ENCODE measurements around the gene CEP128.
A peak's percentile ranks its signal among the peaks of the same experiment; 100 is the strongest.

Gene CEP128

DNA sequence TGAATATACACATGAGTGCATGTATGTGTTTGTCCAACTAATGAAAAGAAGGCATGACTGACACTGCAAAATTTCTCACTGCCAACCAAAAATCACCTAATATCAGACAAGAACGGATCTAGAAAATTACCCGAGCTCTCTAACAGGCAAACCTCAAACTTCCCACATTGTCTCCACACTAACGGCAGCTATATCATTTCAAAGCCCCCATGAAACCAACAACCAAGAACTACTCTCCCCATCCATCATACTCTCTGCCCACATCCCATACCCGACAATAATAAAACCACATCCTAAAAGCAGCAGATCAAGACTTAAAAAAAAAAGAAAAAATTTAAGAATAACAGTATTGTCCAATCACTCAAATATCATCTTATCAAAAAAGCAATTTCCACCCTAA, 227.1 kb downstream of the CEP128 start:
- peak; percentile 43 for ATAC-seq (replicated peaks; ENCODE audit: extremely low read depth, poor library complexity, severe bottlenecking)
- peaks cover 10% of the 10 kb centered on the region for H3K4me1 Mint-ChIP-seq
- H3K27ac Mint-ChIP-seq (ENCODE audit: low read depth), result peak overlapping the region; percentile 65
- H3K27me3 Mint-ChIP-seq, result no peaks in the 10 kb centered on the region
- no peaks in the 10 kb centered on the region for H3K9me3 Mint-ChIP-seq
- H3K4me3 Mint-ChIP-seq, result no peak overlapping the region
- peaks cover 4% of the 10 kb centered on the region for H3K36me3 Mint-ChIP-seq (ENCODE audit: insufficient read depth)
- no peak for DNase-seq (ENCODE audit: low spot score in 2 of 2)

DNA sequence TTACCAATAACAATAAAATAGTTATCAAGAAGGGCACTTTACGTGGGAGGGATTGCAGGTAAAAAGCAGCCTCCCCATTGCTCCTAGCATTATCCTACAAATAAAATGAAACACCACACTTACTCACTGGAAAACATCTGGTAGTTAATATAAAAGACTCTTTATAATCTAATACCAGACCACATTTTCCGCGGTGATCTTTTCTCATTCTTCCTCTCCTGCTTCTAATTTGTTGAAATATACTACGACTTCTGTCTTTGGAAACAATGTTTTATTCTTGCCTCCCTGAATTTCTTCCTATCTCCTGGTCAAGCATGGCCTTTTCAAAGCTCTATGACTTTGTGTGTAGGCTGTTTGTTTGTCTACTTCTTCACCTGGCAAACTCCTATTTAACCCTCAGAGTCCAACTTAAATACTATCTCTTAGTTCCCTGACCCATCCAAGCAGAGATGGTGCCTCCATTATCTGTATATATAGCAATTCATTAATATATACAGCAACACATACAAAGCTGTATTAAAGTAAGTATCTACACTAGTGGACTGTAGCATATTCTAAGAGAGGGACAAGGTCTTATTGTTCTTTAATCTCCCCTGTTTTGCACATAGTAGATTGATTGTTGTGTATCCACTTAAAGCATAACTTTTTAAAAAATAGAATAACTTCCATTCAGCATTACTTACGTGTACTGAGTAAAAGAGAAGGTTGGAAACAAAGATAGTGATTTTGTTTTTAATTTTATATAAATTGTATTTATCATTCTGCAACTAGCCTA, 228.3 kb downstream of the CEP128 start:
- Mint-ChIP-seq H3K36me3 (ENCODE audit: insufficient read depth) (peaks cover 1% of the 10 kb centered on the region), H3K27me3 (no peaks in the 10 kb centered on the region), H3K4me3 (no peak overlapping the region), H3K4me1 (peaks cover 10% of the 10 kb centered on the region), H3K27ac (ENCODE audit: low read depth) (no peak overlapping the region), H3K9me3 (no peaks in the 10 kb centered on the region)
- ATAC-seq (replicated peaks; ENCODE audit: extremely low read depth, poor library complexity, severe bottlenecking) (no peak), DNase-seq (ENCODE audit: low spot score in 2 of 2) (no peak)

DNA sequence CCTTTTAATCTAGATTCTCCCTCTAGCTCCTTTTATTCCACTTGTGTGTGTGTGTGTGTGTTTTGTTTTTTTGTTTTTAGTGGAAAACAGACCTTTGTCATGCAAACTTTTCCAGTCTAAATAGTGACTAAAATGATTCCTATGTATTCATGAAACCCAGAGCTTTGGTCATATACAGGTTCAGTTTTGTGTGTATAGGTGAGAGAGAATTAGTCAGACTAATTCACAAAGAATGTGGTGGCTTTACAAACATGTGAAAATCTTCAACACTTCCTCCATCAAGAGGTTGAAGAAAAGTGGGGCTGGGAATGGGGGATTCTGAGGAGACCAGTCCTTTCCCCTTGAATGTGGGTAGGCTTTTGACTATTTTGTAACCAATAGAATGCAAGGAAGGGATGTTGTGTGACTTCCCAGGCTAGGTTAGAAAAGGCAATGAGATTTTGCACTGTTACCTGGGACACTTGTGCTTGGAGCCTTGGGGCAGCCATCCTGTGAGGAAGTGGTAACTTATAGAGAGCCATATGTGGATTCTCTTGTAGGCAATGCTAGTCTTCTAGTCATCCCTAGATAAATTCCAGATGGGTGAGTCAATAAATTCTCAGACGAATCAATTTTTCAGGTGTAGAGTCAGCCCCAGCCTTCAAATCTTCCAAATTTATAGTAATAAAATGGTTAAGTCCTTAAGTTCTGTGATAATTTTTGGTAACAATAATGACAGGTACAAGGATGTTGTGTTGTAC, 236.1 kb downstream of the CEP128 start:
- Mint-ChIP-seq H3K9me3 (no peaks in the 10 kb centered on the region), H3K27ac (ENCODE audit: low read depth) (no peak overlapping the region), H3K36me3 (ENCODE audit: insufficient read depth) (no peaks in the 10 kb centered on the region), H3K27me3 (no peaks in the 10 kb centered on the region), H3K4me3 (no peak overlapping the region), H3K4me1 (no peaks in the 10 kb centered on the region)
- ATAC-seq (replicated peaks; ENCODE audit: extremely low read depth, poor library complexity, severe bottlenecking), result no peak
- DNase-seq (ENCODE audit: low spot score in 2 of 2), result no peak

DNA sequence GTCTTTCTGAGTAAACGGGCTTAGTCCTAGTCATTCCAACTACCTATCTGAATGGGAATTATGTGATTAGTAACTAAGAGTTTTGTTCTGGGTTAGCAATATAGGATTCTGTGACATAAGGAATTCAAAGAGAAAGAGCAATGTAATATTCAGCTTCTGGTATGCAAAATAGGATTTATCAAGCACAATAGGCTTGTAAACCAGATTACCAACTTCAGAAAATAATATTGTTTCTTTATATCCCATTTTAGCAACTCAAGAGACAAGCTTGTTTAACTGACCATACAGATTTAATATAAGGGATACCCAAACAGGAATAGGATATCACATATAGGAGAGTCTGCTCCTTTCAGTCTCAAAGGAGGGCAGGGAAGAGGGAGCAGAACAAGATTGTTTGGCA, 240.9 kb downstream of the CEP128 start:
- Mint-ChIP-seq H3K27ac (ENCODE audit: low read depth) (no peak overlapping the region), H3K4me1 (no peaks in the 10 kb centered on the region), H3K36me3 (ENCODE audit: insufficient read depth) (no peaks in the 10 kb centered on the region), H3K27me3 (no peaks in the 10 kb centered on the region), H3K9me3 (no peaks in the 10 kb centered on the region), H3K4me3 (no peak overlapping the region)
- DNase-seq (ENCODE audit: low spot score in 2 of 2), result no peak
- ATAC-seq (replicated peaks; ENCODE audit: extremely low read depth, poor library complexity, severe bottlenecking), result no peak

DNA sequence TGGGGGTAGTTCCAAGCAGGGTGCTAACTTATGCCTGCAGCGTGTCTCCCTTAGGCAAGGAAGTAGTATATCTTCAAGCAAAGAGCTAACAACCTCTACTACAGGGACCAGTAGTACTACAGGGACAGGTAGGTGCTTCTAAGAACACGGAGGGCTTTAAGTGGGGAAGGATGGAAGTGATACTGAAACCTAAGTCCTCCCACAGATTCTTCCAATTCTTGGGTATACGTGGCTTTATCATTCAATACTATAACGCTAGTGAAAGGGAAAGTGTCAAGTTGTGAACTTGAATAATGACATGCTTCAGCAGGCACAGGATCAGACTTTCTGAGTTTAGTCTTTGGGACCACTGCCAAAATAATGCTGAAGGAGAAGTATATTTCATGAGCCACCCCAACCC, 241.7 kb downstream of the CEP128 start:
- no peak overlapping the region for H3K27ac Mint-ChIP-seq (ENCODE audit: low read depth)
- no peaks in the 10 kb centered on the region for H3K4me1 Mint-ChIP-seq
- H3K27me3 Mint-ChIP-seq, result no peaks in the 10 kb centered on the region
- ATAC-seq (replicated peaks; ENCODE audit: extremely low read depth, poor library complexity, severe bottlenecking) (no peak), DNase-seq (ENCODE audit: low spot score in 2 of 2) (no peak)
- H3K36me3 Mint-ChIP-seq (ENCODE audit: insufficient read depth), result no peaks in the 10 kb centered on the region
- no peaks in the 10 kb centered on the region for H3K9me3 Mint-ChIP-seq
- no peak overlapping the region for H3K4me3 Mint-ChIP-seq

DNA sequence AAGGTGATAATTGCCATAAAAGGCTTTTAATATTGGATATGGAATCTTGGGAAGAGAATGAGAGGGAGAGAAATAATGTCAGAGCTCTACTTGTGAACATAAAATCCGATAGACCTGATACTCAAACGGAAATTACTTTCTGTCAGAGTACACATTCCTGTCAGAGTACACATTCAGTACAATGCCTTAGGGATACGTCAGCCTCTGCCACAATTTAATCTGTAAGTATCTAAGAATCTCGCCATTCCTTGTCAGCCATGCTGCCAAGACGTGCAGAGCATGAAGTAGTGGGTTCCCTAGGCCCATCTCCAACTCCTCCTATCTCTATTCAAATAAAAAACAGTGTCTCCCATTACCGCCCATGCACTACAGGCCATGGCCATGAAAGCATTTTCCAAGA, 242.6 kb downstream of the CEP128 start:
- DNase-seq (ENCODE audit: low spot score in 2 of 2), result no peak
- no peak for ATAC-seq (replicated peaks; ENCODE audit: extremely low read depth, poor library complexity, severe bottlenecking)
- no peak overlapping the region for H3K27ac Mint-ChIP-seq (ENCODE audit: low read depth)
- no peaks in the 10 kb centered on the region for H3K4me1 Mint-ChIP-seq
- H3K4me3 Mint-ChIP-seq, result no peak overlapping the region
- H3K36me3 Mint-ChIP-seq (ENCODE audit: insufficient read depth), result no peaks in the 10 kb centered on the region
- H3K9me3 Mint-ChIP-seq, result no peaks in the 10 kb centered on the region
- H3K27me3 Mint-ChIP-seq, result no peaks in the 10 kb centered on the region

DNA sequence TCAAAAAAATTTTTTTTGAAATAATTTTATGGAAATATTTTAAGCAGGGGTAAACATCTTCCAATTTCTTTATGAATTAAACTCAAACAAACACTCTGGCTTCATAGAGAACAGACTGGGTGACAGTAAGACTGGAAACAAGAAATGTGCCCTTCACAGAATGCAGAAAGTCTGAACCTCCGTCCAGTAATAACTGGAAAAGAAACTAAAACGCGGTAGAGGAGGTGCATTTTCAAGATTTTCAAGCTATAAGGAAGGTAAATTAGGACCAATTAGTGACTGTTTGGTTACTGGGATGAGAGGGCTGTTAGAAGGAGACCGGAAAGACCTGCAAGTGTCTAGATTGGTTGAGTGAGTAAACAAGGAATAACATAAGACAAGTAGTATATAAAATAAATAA, 245.7 kb downstream of the CEP128 start:
- H3K36me3 Mint-ChIP-seq (ENCODE audit: insufficient read depth), result no peaks in the 10 kb centered on the region
- H3K4me1 Mint-ChIP-seq, result no peaks in the 10 kb centered on the region
- H3K9me3 Mint-ChIP-seq, result no peaks in the 10 kb centered on the region
- ATAC-seq (replicated peaks; ENCODE audit: extremely low read depth, poor library complexity, severe bottlenecking), result no peak
- DNase-seq (ENCODE audit: low spot score in 2 of 2), result no peak
- no peak overlapping the region for H3K4me3 Mint-ChIP-seq
- no peaks in the 10 kb centered on the region for H3K27me3 Mint-ChIP-seq
- no peak overlapping the region for H3K27ac Mint-ChIP-seq (ENCODE audit: low read depth)

DNA sequence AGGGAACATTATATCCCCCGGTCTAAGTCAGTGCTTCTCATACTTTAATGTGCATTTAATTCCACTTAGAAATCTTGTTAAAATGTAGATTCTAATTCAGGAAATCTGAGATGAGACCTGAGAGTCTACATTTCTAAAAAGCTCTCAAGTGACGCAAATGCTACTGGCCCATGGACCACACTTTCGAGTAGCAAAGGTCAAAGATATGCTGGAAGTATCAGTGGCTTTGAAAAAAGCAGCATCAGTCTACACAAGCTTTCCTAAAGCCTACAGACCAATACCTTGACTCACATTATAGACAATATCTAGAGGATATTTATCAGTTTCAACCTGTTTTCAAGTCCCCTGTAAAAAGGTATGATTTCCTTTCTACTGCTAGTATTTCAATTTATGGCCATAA, 248.6 kb downstream of the CEP128 start:
- H3K27ac Mint-ChIP-seq (ENCODE audit: low read depth), result no peak overlapping the region
- no peaks in the 10 kb centered on the region for H3K9me3 Mint-ChIP-seq
- no peak overlapping the region for H3K4me3 Mint-ChIP-seq
- H3K4me1 Mint-ChIP-seq, result no peaks in the 10 kb centered on the region
- no peak for DNase-seq (ENCODE audit: low spot score in 2 of 2)
- no peaks in the 10 kb centered on the region for H3K36me3 Mint-ChIP-seq (ENCODE audit: insufficient read depth)
- H3K27me3 Mint-ChIP-seq, result no peaks in the 10 kb centered on the region
- ATAC-seq (replicated peaks; ENCODE audit: extremely low read depth, poor library complexity, severe bottlenecking), result no peak

DNA sequence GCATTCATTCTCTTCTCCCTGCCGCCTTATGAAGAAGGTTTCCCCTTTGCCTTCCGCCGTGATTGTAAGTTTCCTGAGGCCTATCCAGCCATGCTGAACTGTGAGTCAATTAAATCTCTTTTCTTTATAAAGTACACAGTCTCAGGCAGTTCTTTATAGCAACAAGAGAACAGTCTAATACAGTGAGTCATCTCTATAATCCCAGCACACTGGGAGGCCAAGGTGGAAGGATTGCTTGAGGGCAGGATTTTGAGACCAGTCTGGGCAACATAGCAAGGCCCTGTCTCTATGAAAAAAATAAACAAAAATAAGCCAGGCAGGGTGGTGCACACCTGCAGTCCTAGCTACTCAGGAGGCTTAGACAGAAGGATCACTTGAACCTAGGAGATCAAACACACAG, 259.9 kb downstream of the CEP128 start:
- H3K27me3 Mint-ChIP-seq, result no peaks in the 10 kb centered on the region
- H3K36me3 Mint-ChIP-seq (ENCODE audit: insufficient read depth), result peaks cover 2% of the 10 kb centered on the region
- peaks cover 25% of the 10 kb centered on the region for H3K9me3 Mint-ChIP-seq
- DNase-seq (ENCODE audit: low spot score in 2 of 2), result no peak
- no peaks in the 10 kb centered on the region for H3K4me1 Mint-ChIP-seq
- ATAC-seq (replicated peaks; ENCODE audit: extremely low read depth, poor library complexity, severe bottlenecking), result no peak
- H3K4me3 Mint-ChIP-seq, result no peak overlapping the region
- no peak overlapping the region for H3K27ac Mint-ChIP-seq (ENCODE audit: low read depth)

DNA sequence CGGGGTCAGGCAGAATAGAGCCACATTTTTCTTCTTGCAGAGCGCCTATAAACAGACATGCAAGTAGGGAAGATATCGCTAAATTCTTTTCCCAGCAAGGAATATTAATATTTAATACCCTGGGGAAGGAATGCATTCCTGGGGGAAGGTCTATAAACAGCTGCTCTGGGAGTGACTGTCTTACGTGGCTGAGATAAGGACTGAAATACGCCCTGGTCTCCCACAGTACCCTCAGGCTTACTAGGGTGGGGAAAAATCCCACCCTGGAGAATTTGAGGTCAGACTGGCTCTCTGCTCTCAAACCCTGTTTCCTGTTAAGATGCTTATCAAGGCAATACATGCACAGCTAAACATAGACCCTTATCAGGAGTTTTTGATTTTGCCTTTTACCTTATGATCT, 262.3 kb downstream of the CEP128 start:
- Mint-ChIP-seq H3K4me3 (no peak overlapping the region), H3K27ac (ENCODE audit: low read depth) (no peak overlapping the region), H3K4me1 (no peaks in the 10 kb centered on the region), H3K36me3 (ENCODE audit: insufficient read depth) (peaks cover 2% of the 10 kb centered on the region), H3K9me3 (peaks cover 25% of the 10 kb centered on the region), H3K27me3 (no peaks in the 10 kb centered on the region)
- DNase-seq (ENCODE audit: low spot score in 2 of 2), result no peak
- ATAC-seq (replicated peaks; ENCODE audit: extremely low read depth, poor library complexity, severe bottlenecking), result no peak

DNA sequence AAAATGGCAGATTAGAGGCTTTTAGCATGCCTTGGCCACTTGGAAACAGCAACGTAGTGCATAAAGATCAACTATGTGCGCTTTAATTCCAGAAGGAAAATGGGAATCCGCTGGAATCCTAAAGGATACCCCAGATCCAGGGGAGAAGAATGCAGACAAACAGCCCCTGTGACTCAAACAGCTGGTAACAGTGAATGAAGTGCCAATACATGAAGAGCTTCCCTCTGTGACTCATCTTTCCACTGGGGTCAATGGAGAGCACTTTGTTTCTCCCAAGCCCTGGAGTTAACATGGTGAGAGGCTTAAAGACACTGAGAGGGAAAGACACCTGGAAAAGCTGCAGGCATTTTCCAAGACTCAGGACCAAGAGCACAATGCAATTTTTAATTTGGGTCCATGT, 263.1 kb downstream of the CEP128 start:
- no peak overlapping the region for H3K27ac Mint-ChIP-seq (ENCODE audit: low read depth)
- H3K4me3 Mint-ChIP-seq, result no peak overlapping the region
- no peaks in the 10 kb centered on the region for H3K27me3 Mint-ChIP-seq
- ATAC-seq (replicated peaks; ENCODE audit: extremely low read depth, poor library complexity, severe bottlenecking) (no peak), DNase-seq (ENCODE audit: low spot score in 2 of 2) (no peak)
- peaks cover 19% of the 10 kb centered on the region for H3K9me3 Mint-ChIP-seq
- H3K36me3 Mint-ChIP-seq (ENCODE audit: insufficient read depth), result peaks cover 3% of the 10 kb centered on the region
- H3K4me1 Mint-ChIP-seq, result no peaks in the 10 kb centered on the region

DNA sequence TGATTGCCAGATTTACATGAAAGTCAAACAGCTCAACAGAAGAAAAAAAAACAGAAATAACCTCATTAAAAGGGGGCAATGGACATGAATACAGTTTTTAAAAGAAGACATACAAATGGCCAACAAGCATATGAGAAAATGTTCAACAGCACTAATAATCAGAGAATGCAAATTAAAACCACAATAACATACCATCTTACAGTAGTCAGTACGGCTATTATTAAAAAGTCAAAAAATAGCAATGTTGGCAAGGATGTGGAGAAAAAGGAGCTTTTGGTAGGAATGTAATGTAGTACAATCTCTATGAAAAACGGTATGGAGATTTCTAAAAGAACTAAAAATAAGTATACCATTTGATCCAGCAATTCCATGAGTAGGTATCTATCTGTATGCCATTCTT, 272.1 kb downstream of the CEP128 start:
- no peak overlapping the region for H3K4me3 Mint-ChIP-seq
- peaks cover 1% of the 10 kb centered on the region for H3K36me3 Mint-ChIP-seq (ENCODE audit: insufficient read depth)
- no peak for DNase-seq (ENCODE audit: low spot score in 2 of 2)
- H3K9me3 Mint-ChIP-seq, result peaks cover 13% of the 10 kb centered on the region
- no peaks in the 10 kb centered on the region for H3K27me3 Mint-ChIP-seq
- peaks cover 5% of the 10 kb centered on the region for H3K4me1 Mint-ChIP-seq
- no peak overlapping the region for H3K27ac Mint-ChIP-seq (ENCODE audit: low read depth)
- ATAC-seq (replicated peaks; ENCODE audit: extremely low read depth, poor library complexity, severe bottlenecking), result no peak

DNA sequence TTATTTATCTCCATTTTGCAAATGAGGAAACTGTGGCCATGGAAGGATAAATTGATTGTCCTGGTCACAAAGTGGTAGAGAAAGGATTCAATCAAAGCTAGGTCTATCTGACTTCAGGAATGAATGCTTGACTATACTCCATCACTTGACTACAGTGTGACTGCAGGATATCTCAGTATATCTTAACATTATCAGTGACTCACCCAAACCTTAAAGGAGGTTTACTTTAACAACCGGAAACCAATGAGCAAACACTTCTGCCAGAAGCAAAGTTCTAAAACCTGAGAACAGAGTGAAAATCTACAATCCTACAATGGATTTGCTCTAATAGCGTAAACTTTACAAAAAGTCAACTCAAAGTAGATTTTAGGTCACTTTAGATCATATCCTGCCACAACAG, 277.0 kb downstream of the CEP128 start:
- H3K4me1 Mint-ChIP-seq, result peaks cover 5% of the 10 kb centered on the region

More for the DNA sequence above, 277.0 kb downstream of the CEP128 start:
- peaks cover 9% of the 10 kb centered on the region for H3K9me3 Mint-ChIP-seq
- DNase-seq (ENCODE audit: low spot score in 2 of 2), result no peak
- no peak for ATAC-seq (replicated peaks; ENCODE audit: extremely low read depth, poor library complexity, severe bottlenecking)
- H3K36me3 Mint-ChIP-seq (ENCODE audit: insufficient read depth), result no peaks in the 10 kb centered on the region
- H3K27me3 Mint-ChIP-seq, result no peaks in the 10 kb centered on the region
- no peak overlapping the region for H3K27ac Mint-ChIP-seq (ENCODE audit: low read depth)
- no peak overlapping the region for H3K4me3 Mint-ChIP-seq
